Neural crest cell (in vitro differentiated cells): ENCODE results near the gene LBHD1. TPM values are rescaled to one million over a fixed set of nuclear protein-coding genes. Genes with fewer than 3 reads are reported as not detected.
"Not testable (repeated sequence)": the region's sequence is repeated elsewhere in the genome, so short reads cannot be mapped to it uniquely, and the experiment has no call there.

ENCODE experiments used
- DNase-seq: peaks from one replicate; pipeline ENCODE4 v3.0.0; 2021; ENCODE audit warnings: low read depth, mixed read lengths, low spot score
- H3K27ac Mint-ChIP-seq: one replicate; pipeline ENCODE4 v1.8.0; 2021; ENCODE audit warnings: mild to moderate bottlenecking, mixed read lengths; ENCODE audit not compliant: unreplicated experiment
- H3K27me3 Mint-ChIP-seq: 2 replicates; pipeline ENCODE4 v1.8.0; 2021; ENCODE audit warnings: low read depth, mild to moderate bottlenecking, mixed read lengths
- H3K36me3 Mint-ChIP-seq: 2 replicates; pipeline ENCODE4 v1.8.0; 2021; ENCODE audit warnings: low read depth, mild to moderate bottlenecking, mixed read lengths
- H3K4me1 Mint-ChIP-seq: 2 replicates; pipeline ENCODE4 v1.8.0; 2021; ENCODE audit warnings: mixed read lengths
- H3K4me3 Mint-ChIP-seq: one replicate; pipeline ENCODE4 v1.8.0; 2021; ENCODE audit warnings: mild to moderate bottlenecking, mixed read lengths
- H3K9me3 Mint-ChIP-seq: 2 replicates; pipeline ENCODE4 v1.8.0; 2021; ENCODE audit warnings: mixed read lengths
- total RNA-seq: library from RNA; stranded (reverse); gene quantifications from 2 replicates; pipeline ENCODE4 v1.2.1, GENCODE V29; 2021
- TF ChIP-seq, protein P1 (sequence below): fragments of 200-600 bp; sonication (generic); conservative IDR thresholded peaks from 2 replicates; pipeline ENCODE4 v1.5.0; 2021; ENCODE audit warnings: antibody characterized with exemption, mild to moderate bottlenecking

LBHD1 gene
- total RNA-seq, 1 donor from 2014 or later = 7.0 TPM

DNA sequence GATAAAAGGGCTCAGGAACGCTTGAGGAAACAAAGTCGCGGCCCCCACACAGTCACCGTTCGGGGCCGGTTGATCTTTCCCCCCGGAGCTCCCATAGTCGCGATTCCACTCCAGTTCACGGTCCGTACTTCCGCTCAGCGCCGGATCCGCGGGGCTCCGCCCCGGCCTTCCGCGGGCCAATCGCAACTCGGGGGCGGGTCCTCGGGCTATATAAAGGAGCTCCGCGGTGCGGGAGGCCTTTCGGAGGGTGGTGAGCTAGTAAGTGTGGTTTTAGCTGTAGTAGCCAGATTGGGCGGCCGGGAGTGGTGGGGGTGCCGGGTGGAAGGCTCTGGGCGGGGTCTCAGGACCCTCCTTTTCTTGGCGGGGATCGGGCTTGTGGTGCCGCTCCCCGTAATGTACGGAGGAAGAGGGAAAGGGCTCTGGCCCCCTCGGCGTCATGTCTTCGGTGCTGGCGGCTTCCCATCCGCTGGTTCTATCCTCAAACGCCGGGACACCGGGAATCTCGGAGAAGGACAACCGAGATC lies 6.9 kb downstream of the LBHD1 start, which contains the start of the genes C11orf98 and CSKMT:
TSS of gene C11orf98 (minus strand) at position 136 of the 524 bp plus-strand sequence. CDS start at position 95, 41 bp downstream.
TSS of gene CSKMT (plus strand) at position 238 of the 524 bp plus-strand sequence. CDS start 568 bp downstream, outside the sequence.
- Mint-ChIP-seq H3K27ac (peak within 1 kb of the TSS; percentile 98), H3K27me3 (peaks cover 6% of the 10 kb centered on the region), H3K4me1 (peaks cover 39% of the 10 kb centered on the region), H3K36me3 (peaks cover 15% of the 10 kb centered on the region), H3K9me3 (no peaks in the 10 kb centered on the region), H3K4me3 (peak within 1 kb of the TSS; percentile 100)
- peak; percentile 99 for DNase-seq
- TF ChIP-seq, protein P1, sequence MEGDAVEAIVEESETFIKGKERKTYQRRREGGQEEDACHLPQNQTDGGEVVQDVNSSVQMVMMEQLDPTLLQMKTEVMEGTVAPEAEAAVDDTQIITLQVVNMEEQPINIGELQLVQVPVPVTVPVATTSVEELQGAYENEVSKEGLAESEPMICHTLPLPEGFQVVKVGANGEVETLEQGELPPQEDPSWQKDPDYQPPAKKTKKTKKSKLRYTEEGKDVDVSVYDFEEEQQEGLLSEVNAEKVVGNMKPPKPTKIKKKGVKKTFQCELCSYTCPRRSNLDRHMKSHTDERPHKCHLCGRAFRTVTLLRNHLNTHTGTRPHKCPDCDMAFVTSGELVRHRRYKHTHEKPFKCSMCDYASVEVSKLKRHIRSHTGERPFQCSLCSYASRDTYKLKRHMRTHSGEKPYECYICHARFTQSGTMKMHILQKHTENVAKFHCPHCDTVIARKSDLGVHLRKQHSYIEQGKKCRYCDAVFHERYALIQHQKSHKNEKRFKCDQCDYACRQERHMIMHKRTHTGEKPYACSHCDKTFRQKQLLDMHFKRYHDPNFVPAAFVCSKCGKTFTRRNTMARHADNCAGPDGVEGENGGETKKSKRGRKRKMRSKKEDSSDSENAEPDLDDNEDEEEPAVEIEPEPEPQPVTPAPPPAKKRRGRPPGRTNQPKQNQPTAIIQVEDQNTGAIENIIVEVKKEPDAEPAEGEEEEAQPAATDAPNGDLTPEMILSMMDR = no peak

DNA sequence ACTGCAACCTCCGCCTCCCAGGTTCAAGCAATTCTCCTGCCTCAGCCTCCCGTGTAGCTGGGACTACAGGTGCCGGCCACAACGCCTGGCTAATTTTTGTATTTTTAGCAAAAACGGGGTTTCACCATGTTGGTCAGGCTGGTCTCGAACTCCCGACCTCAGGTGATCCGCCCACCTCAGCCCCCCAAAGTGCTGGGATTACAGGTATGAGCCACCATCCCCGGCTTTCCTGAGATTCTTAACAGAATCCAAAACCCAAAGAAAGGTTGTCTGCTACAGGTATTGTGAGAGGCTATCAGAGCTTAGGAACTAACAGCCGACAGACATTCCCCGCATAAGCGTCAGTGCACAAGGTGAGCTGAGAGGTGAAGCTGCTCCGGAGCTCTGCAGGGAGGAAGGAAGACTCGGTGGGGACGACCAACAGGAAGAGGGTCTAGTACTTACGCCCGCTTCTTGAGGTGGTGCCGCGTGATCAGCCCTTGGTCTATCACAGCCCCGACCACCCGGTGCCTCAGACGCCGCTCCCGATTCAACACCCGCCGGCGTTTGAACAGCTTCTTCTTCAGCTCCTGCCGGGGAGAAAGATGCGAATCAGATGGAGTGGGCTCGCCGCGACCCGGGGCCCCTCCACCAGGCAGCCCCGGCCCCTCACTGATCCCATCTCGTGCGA lies 7.5 kb downstream of the LBHD1 start:
- peaks cover 6% of the 10 kb centered on the region for H3K27me3 Mint-ChIP-seq
- peak overlapping the region; percentile 100 for H3K4me3 Mint-ChIP-seq
- TF ChIP-seq, protein P1 = no peak
- H3K9me3 Mint-ChIP-seq = no peaks in the 10 kb centered on the region
- peaks cover 33% of the 10 kb centered on the region for H3K4me1 Mint-ChIP-seq
- no peak for DNase-seq
- H3K36me3 Mint-ChIP-seq = peaks cover 15% of the 10 kb centered on the region
- H3K27ac Mint-ChIP-seq = peak overlapping the region; percentile 98

DNA sequence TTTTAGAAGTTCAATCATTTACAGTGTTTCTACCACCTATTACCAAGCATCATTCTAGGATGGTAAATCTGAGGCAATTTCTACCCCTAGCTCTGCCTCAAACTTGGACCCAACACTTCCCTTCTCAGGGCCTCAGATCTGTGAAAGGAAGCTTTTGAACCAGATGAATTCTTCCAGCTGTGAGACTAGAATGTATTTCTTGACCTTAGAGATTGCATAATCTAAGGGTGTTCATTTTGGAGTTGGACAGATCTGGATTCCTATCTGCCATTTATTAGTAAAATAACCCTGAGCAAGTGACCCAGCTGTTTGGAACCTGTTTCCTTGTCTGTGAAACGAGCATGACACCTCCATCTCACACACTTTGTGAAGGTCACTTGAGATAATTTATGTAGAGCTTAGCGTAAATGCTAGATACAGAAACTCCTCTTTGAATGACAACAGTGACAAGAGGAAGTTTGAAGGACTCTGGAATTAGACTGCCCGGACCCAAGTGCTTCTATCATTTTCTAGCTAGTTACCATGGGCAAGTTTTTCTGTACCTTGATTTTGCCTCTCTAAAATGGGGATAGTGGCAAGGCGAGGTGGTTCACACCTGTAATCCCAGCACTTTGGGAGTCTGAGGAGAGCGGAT lies 15.2 kb downstream of the LBHD1 start:
- Mint-ChIP-seq H3K4me3 (peak overlapping the region; percentile 28), H3K27me3 (no peaks in the 10 kb centered on the region), H3K9me3 (no peaks in the 10 kb centered on the region), H3K27ac (no peak overlapping the region), H3K36me3 (no peaks in the 10 kb centered on the region), H3K4me1 (peaks cover 14% of the 10 kb centered on the region)
- DNase-seq = no peak
- TF ChIP-seq, protein P1 = no peak

- no peaks in the 10 kb centered on the region for H3K9me3 Mint-ChIP-seq
- no peak for DNase-seq
- peak overlapping the region; percentile 75 for H3K4me3 Mint-ChIP-seq
- no peaks in the 10 kb centered on the region for H3K27me3 Mint-ChIP-seq
- peak overlapping the region; percentile 67 for H3K27ac Mint-ChIP-seq
- H3K4me1 Mint-ChIP-seq = peaks cover 14% of the 10 kb centered on the region
- H3K36me3 Mint-ChIP-seq = no peaks in the 10 kb centered on the region
- TF ChIP-seq, protein P1 = no peak
Observed at GRCh38 chr11:62654297-62654696, 17.8 kb downstream of the LBHD1 start.

GRCh38 chr11:62652161-62653006 lies 19.7 kb downstream of the LBHD1 start:
- Mint-ChIP-seq H3K9me3 (no peaks in the 10 kb centered on the region), H3K27ac (peak overlapping the region; percentile 92), H3K36me3 (no peaks in the 10 kb centered on the region), H3K4me1 (peaks cover 14% of the 10 kb centered on the region), H3K27me3 (no peaks in the 10 kb centered on the region), H3K4me3 (peak overlapping the region; percentile 96)
- no peak for DNase-seq
- TF ChIP-seq, protein P1 = no peak

- H3K4me1 Mint-ChIP-seq = peaks cover 27% of the 10 kb centered on the region
- not testable (repeated sequence) for DNase-seq, H3K9me3 Mint-ChIP-seq, H3K4me3 Mint-ChIP-seq, H3K27me3 Mint-ChIP-seq, H3K36me3 Mint-ChIP-seq, H3K27ac Mint-ChIP-seq
Observed at GRCh38 chr11:62650283-62650682, 21.8 kb downstream of the LBHD1 start.
